T-cell (primary cell): ENCODE measurements around the gene RELCH. TPM values are rescaled to one million over a fixed set of nuclear protein-coding genes. Genes with fewer than 3 reads are reported as not detected.

Source experiments
- ATAC-seq, 4 experiments: fragments of 200-7000 bp in 3 of 4; fragments of 150-1000 bp in 1 of 4; cut with Tn5 transposase; replicated peaks in 1 of 4; 1 replicate in 3 of 4; 2 replicates in 1 of 4; pipeline ENCODE4 v1.10.0; 2021; ENCODE audit warnings: moderate library complexity in 3 of 4, mild to moderate bottlenecking in 2 of 4, moderate number of reproducible peaks in 1 of 4
- CTCF ChIA-PET, 2 donors: fragments of 300-600 bp; sonication (Branson Sonifier 250); formaldehyde crosslinking; loops; one replicate each; lab custom pipeline; 2022; ENCODE audit warnings: antibody characterized with exemption in 2 of 2; lab: Charles Lee
- POLR2A ChIA-PET, 2 donors: fragments of 300-600 bp; sonication (Branson Sonifier 250); formaldehyde crosslinking; loops; one replicate each; lab custom pipeline; 2022; ENCODE audit warnings: antibody characterized with exemption in 2 of 2; lab: Charles Lee
- DNase-seq, 35 experiments: peaks; one replicate each; pipeline versions ENCODE4 v3.0.0 to v3.0.0-alpha.2; 2013 to 2023
- H3K27ac ChIP-seq: one replicate; pipeline ENCODE4 v1.5.1; 2013; ENCODE audit warnings: low read length
- H3K27me3 ChIP-seq, 2 experiments: replicated peaks in 1 of 2; 1 replicate in 1 of 2; 2 replicates in 1 of 2; pipeline versions ENCODE4 v1.6.1 to v1.7.0; 2013; ENCODE audit warnings: low read length in 1 of 2, mixed read lengths in 1 of 2; ENCODE audit not compliant: control insufficient read depth in 2 of 2, insufficient read depth in 2 of 2; ENCODE audit errors: extremely low read depth in 1 of 2
- H3K36me3 ChIP-seq, 2 donors: 1 replicate in 1 of 2; 2 replicates in 1 of 2; pipeline versions ENCODE4 v1.6.1 to v1.7.0; 2013; ENCODE audit warnings: low read length in 1 of 2; ENCODE audit not compliant: control insufficient read depth in 2 of 2, insufficient read depth in 1 of 2; ENCODE audit errors: extremely low read depth in 1 of 2
- H3K4me1 ChIP-seq, 2 experiments: 1 replicate in 1 of 2; 2 replicates in 1 of 2; pipeline versions ENCODE4 v1.6.1 to v1.7.0; 2013; ENCODE audit warnings: low read length in 2 of 2, mixed read lengths in 1 of 2; ENCODE audit not compliant: insufficient read depth in 2 of 2, control insufficient read depth in 1 of 2; ENCODE audit errors: extremely low read depth in 1 of 2
- H3K4me3 ChIP-seq, 2 donors: 1 replicate in 1 of 2; 2 replicates in 1 of 2; pipeline versions ENCODE4 v1.5.1 to v1.7.0; 2013; ENCODE audit warnings: mild to moderate bottlenecking in 2 of 2, low read length in 1 of 2, moderate library complexity in 1 of 2; ENCODE audit not compliant: control insufficient read depth in 1 of 2; ENCODE audit errors: extremely low read depth in 1 of 2
- H3K9me3 ChIP-seq: 2 replicates; pipeline ENCODE4 v1.7.0; 2013
- H3K27ac Mint-ChIP-seq, 2 donors: one replicate each; pipeline ENCODE4 v1.8.0; 2020 to 2021; ENCODE audit warnings: mild to moderate bottlenecking in 2 of 2, mixed read lengths in 2 of 2
- H3K27me3 Mint-ChIP-seq, 2 donors: one replicate each; pipeline ENCODE4 v1.8.0; 2021 to 2022; ENCODE audit warnings: mixed read lengths in 2 of 2
- H3K36me3 Mint-ChIP-seq: one replicate; pipeline ENCODE4 v1.8.0; 2021; ENCODE audit warnings: mixed read lengths
- H3K4me1 Mint-ChIP-seq, 3 donors: one replicate each; pipeline ENCODE4 v1.8.0; 2020 to 2022; ENCODE audit warnings: mixed read lengths in 3 of 3, mild to moderate bottlenecking in 1 of 3
- H3K4me3 Mint-ChIP-seq, 3 donors: one replicate each; pipeline ENCODE4 v1.8.0; 2020 to 2022; ENCODE audit warnings: mild to moderate bottlenecking in 3 of 3, mixed read lengths in 3 of 3, moderate library complexity in 3 of 3
- H3K9me3 Mint-ChIP-seq, 3 donors: one replicate each; pipeline ENCODE4 v1.8.0; 2020 to 2022; ENCODE audit warnings: mixed read lengths in 3 of 3
- WGBS: methylation state at CpG from one replicate; pipeline ENCODE4 v1.1.5; 2013; ENCODE audit warnings: missing lambda C conversion rate; ENCODE audit not compliant: insufficient coverage; 5-methylcytosine and 5-hydroxymethylcytosine counted together
- total RNA-seq, 35 experiments: library from RNA in 6 of 35; stranded (reverse) in 6 of 35; fragments of 120-200 nt in 1 of 35; gene quantifications; one replicate each; pipeline versions ENCODE4 v1.2.1 to v1.2.4 and lab custom pipeline; 2013 to 2026

Gene RELCH
- total RNA-seq, 5 donors from 2014 or later (not counting 1 experiment from before 2014, with no cell fraction given), result 46.5 to 68.1 (median 51.5) TPM

- Mint-ChIP-seq H3K36me3 (peaks cover 3% of the 10 kb centered on the region), H3K4me1 (peaks cover 31 to 53% (median 34%) of the 10 kb centered on the region in 3 donors), H3K9me3 (no peaks in the 10 kb centered on the region), H3K27me3 (peaks cover 67 to 80% of the 10 kb centered on the region in 2 donors), H3K27ac (peak overlapping the region in 1 of 2 donors; percentile 63), H3K4me3 (peak overlapping the region in 1 of 3 donors; percentile 10)
- peaks cover 8 to 65% of the 10 kb centered on the region in 2 experiments for H3K27me3 ChIP-seq
- WGBS, result 90% methylated on average over 7 of the region's 7 CpGs
- POLR2A ChIA-PET, result interaction anchor here in 1 of 2 donors (0.7 kb wide), 1 partner anchor 187 kb away, joined by 3 read pairs; no protein-coding TSS in a partner anchor
- H3K4me1 ChIP-seq, result peaks cover 15 to 36% of the 10 kb centered on the region in 2 experiments
- no peaks in the 10 kb centered on the region for H3K36me3 ChIP-seq
- no peak for DNase-seq
- no peaks in the 10 kb centered on the region for H3K9me3 ChIP-seq
- CTCF ChIA-PET, result no interaction called here
- ATAC-seq, result no peak
- H3K27ac ChIP-seq, result no peak overlapping the region
- H3K4me3 ChIP-seq, result no peak overlapping the region
Observed at GRCh38 chr18:62327977-62328376, 140.9 kb downstream of the RELCH start.

GRCh38 chr18:62328586-62329525, 141.8 kb downstream of the RELCH start:
- H3K27me3 ChIP-seq, result peaks cover 8 to 73% of the 10 kb centered on the region in 2 experiments
- H3K9me3 Mint-ChIP-seq, result no peaks in the 10 kb centered on the region
- no peaks in the 10 kb centered on the region for H3K9me3 ChIP-seq
- peak overlapping the region in 1 of 2 donors; percentile 4 for H3K27ac Mint-ChIP-seq
- ChIA-PET POLR2A (no interaction called here), CTCF (interaction anchor here in 1 of 2 donors (1.9 kb wide), 1 partner anchor 8 kb away, joined by 6 read pairs; no protein-coding TSS in a partner anchor)
- H3K27ac ChIP-seq, result no peak overlapping the region
- ATAC-seq, result no peak
- no peak overlapping the region for H3K4me3 ChIP-seq
- H3K36me3 Mint-ChIP-seq, result peaks cover 3% of the 10 kb centered on the region
- peaks cover 61 to 76% of the 10 kb centered on the region in 2 donors for H3K27me3 Mint-ChIP-seq
- DNase-seq, result no peak
- peaks cover 30 to 52% (median 34%) of the 10 kb centered on the region in 3 donors for H3K4me1 Mint-ChIP-seq
- H3K4me3 Mint-ChIP-seq, result peak overlapping the region in 1 of 3 donors; percentile 23
- H3K4me1 ChIP-seq, result peaks cover 15 to 36% of the 10 kb centered on the region in 2 experiments
- 100% methylated on average over 2 of the region's 6 CpGs for WGBS
- no peaks in the 10 kb centered on the region for H3K36me3 ChIP-seq

- Histone ChIP-seq H3K27me3 (peaks cover 8 to 71% of the 10 kb centered on the region in 2 experiments), H3K4me1 (peaks cover 15 to 29% of the 10 kb centered on the region in 2 experiments), H3K4me3 (no peak overlapping the region), H3K36me3 (no peaks in the 10 kb centered on the region), H3K9me3 (no peaks in the 10 kb centered on the region), H3K27ac (no peak overlapping the region)
- Mint-ChIP-seq H3K4me3 (peak overlapping the region in 1 of 3 donors; percentile 23), H3K27ac (peak overlapping the region in 1 of 2 donors; percentile 74), H3K9me3 (no peaks in the 10 kb centered on the region), H3K36me3 (peaks cover 3% of the 10 kb centered on the region), H3K27me3 (peaks cover 53 to 70% of the 10 kb centered on the region in 2 donors), H3K4me1 (peaks cover 23 to 44% (median 34%) of the 10 kb centered on the region in 3 donors)
- CTCF ChIA-PET, result interaction anchor here in 1 of 2 donors (1.9 kb wide), 1 partner anchor 9 kb away, joined by 6 read pairs; no protein-coding TSS in a partner anchor
- 39% methylated on average over 15 of the region's 15 CpGs for WGBS
- POLR2A ChIA-PET, result interaction anchor here in 1 of 2 donors (0.6 kb wide), 1 partner anchor 191 kb away, joined by 3 read pairs; no protein-coding TSS in a partner anchor
- DNase-seq (peak in 17 of 35 experiments; percentile 6 to 38 (median 17)), ATAC-seq (peak; percentile 36 to 69 (median 60))
Observed at GRCh38 chr18:62329691-62330454, 142.8 kb downstream of the RELCH start.

GRCh38 chr18:62330650-62331049, 143.6 kb downstream of the RELCH start:
- no peaks in the 10 kb centered on the region for H3K36me3 ChIP-seq
- ATAC-seq (no peak), DNase-seq (no peak)
- ChIA-PET POLR2A (no interaction called here), CTCF (interaction anchor here (0.6 to 1.9 kb wide), 2 partner anchors 10 to 183 kb away, joined by 3 to 6 read pairs; no protein-coding TSS in a partner anchor)
- peaks cover 23 to 42% (median 34%) of the 10 kb centered on the region in 3 donors for H3K4me1 Mint-ChIP-seq
- H3K4me3 Mint-ChIP-seq, result no peak overlapping the region
- peaks cover 3% of the 10 kb centered on the region for H3K36me3 Mint-ChIP-seq
- peaks cover 8 to 66% of the 10 kb centered on the region in 2 experiments for H3K27me3 ChIP-seq
- no peak overlapping the region for H3K27ac ChIP-seq
- peaks cover 53 to 68% of the 10 kb centered on the region in 2 donors for H3K27me3 Mint-ChIP-seq
- peak overlapping the region in 1 of 2 donors; percentile 74 for H3K27ac Mint-ChIP-seq
- no peaks in the 10 kb centered on the region for H3K9me3 ChIP-seq
- WGBS, result 86% methylated on average over 2 of the region's 7 CpGs
- H3K4me1 ChIP-seq, result peaks cover 15 to 25% of the 10 kb centered on the region in 2 experiments
- no peak overlapping the region for H3K4me3 ChIP-seq
- H3K9me3 Mint-ChIP-seq, result no peaks in the 10 kb centered on the region

- Mint-ChIP-seq H3K36me3 (peaks cover 3% of the 10 kb centered on the region), H3K9me3 (no peaks in the 10 kb centered on the region), H3K4me3 (no peak overlapping the region), H3K27ac (no peak overlapping the region), H3K4me1 (peaks cover 13 to 31% (median 24%) of the 10 kb centered on the region in 3 donors), H3K27me3 (peaks cover 48 to 64% of the 10 kb centered on the region in 2 donors)
- peaks cover 3 to 56% of the 10 kb centered on the region in 2 experiments for H3K27me3 ChIP-seq
- no peak overlapping the region for H3K4me3 ChIP-seq
- DNase-seq (no peak), ATAC-seq (no peak)
- no peak overlapping the region for H3K27ac ChIP-seq
- H3K4me1 ChIP-seq, result peaks cover 8 to 16% of the 10 kb centered on the region in 2 experiments
- POLR2A ChIA-PET, result interaction anchor here in 1 of 2 donors (0.6 to 0.9 kb wide), 2 partner anchors 10 to 1522 kb away, joined by 4 read pairs; no protein-coding TSS in a partner anchor
- CTCF ChIA-PET, result interaction anchor here in 1 of 2 donors (0.9 kb wide), 1 partner anchor 29 kb away, joined by 3 read pairs; no protein-coding TSS in a partner anchor
- H3K9me3 ChIP-seq, result no peaks in the 10 kb centered on the region
- H3K36me3 ChIP-seq, result no peaks in the 10 kb centered on the region
- WGBS, result 82% methylated on average over 5 of the region's 8 CpGs
Observed at GRCh38 chr18:62331581-62332356, 144.7 kb downstream of the RELCH start.
